ENCODE measurements around the gene ZNF664.

- TF ChIP-seq CTCF (IDR thresholded peaks at IDR 0.05): no peak
- TF ChIP-seq POLR2A (IDR thresholded peaks at IDR 0.05): no peak
- TF ChIP-seq POLR2AphosphoS5 (IDR thresholded peaks at IDR 0.05): no peak
These were observed 35.9 kb upstream of the ZNF664 start for GRCh38 chr12:123936956-123937706.

All from upper lobe of left lung (tissue), 4 donors.